Neural cell (in vitro differentiated cells): ENCODE measurements around the gene SDSL. TPM values are rescaled to one million over a fixed set of nuclear protein-coding genes. Genes with fewer than 3 reads are reported as not detected.

Experiments
- H2AFZ ChIP-seq: fragments of 200-600, 300-800 bp; sonication (generic), shearing (Covaris generic); 2 replicates; pipeline ENCODE4 v1.6.0; 2014; ENCODE audit warnings: low read depth, mild to moderate bottlenecking, antibody characterized with exemption, low read length, moderate library complexity
- H3F3A ChIP-seq: fragments of 200-600 bp; shearing (Covaris generic); 2 replicates; pipeline ENCODE4 v1.6.1; 2016; ENCODE audit warnings: mild to moderate bottlenecking, moderate library complexity, mixed read lengths, antibody characterized with exemption, low read length; ENCODE audit not compliant: insufficient read depth, poor library complexity, severe bottlenecking
- H3K27ac ChIP-seq: fragments of 200-600, 300-800 bp; sonication (generic), shearing (Covaris generic); 2 replicates; pipeline ENCODE4 v1.5.1; 2014; ENCODE audit warnings: mild to moderate bottlenecking, low read length, moderate library complexity
- H3K27me3 ChIP-seq: fragments of 300-800, 200-600 bp; sonication (generic), shearing (Covaris generic); 2 replicates; pipeline ENCODE4 v1.6.0; 2014; ENCODE audit warnings: mild to moderate bottlenecking, low read depth, low read length, moderate library complexity; ENCODE audit not compliant: insufficient read depth
- H3K36me3 ChIP-seq: fragments of 300-800, 200-600 bp; sonication (generic), shearing (Covaris generic); 2 replicates; pipeline ENCODE4 v1.5.1; 2014; ENCODE audit warnings: mild to moderate bottlenecking, antibody characterized with exemption, low read length, moderate library complexity; ENCODE audit not compliant: insufficient read depth
- H3K4me2 ChIP-seq: fragments of 300-800, 200-600 bp; sonication (generic), shearing (Covaris generic); 2 replicates; pipeline ENCODE4 v1.6.0; 2014; ENCODE audit warnings: mild to moderate bottlenecking, low read length
- H3K4me3 ChIP-seq: fragments of 300-800, 200-600 bp; sonication (generic), shearing (Covaris generic); 2 replicates; pipeline ENCODE4 v1.5.1; 2014; ENCODE audit warnings: mild to moderate bottlenecking, low read length, moderate library complexity
- H3K79me2 ChIP-seq: fragments of 200-600 bp; shearing (Covaris generic); replicated peaks from 2 replicates; pipeline ENCODE4 v1.6.0; 2014; ENCODE audit warnings: mild to moderate bottlenecking, low read length, moderate library complexity; ENCODE audit not compliant: insufficient read depth
- H3K9ac ChIP-seq: fragments of 300-800, 200-600 bp; sonication (generic), shearing (Covaris generic); 2 replicates; pipeline ENCODE4 v1.6.1; 2016; ENCODE audit warnings: mild to moderate bottlenecking, low read length, mixed read lengths
- H3K9me2 ChIP-seq: fragments of 200-600 bp; shearing (Covaris generic); 2 replicates; pipeline ENCODE4 v1.6.1; 2016; ENCODE audit warnings: mild to moderate bottlenecking, low read length, mixed read lengths; ENCODE audit not compliant: insufficient read depth
- H3K9me3 ChIP-seq: fragments of 200-600, 300-800 bp; sonication (generic), shearing (Covaris generic); 2 replicates; pipeline ENCODE4 v1.6.1; 2016; ENCODE audit warnings: mild to moderate bottlenecking, mixed run types, low read length, moderate library complexity, mixed read lengths
- H4K20me1 ChIP-seq: fragments of 200-600 bp; shearing (Covaris generic); 2 replicates; pipeline ENCODE4 v1.6.1; 2016; ENCODE audit warnings: mild to moderate bottlenecking, mixed run types; ENCODE audit not compliant: insufficient read depth
- EP300 ChIP-seq: fragments of 450-650 bp; conservative IDR thresholded peaks from 2 replicates; pipeline ENCODE4 v1.6.1; 2014; ENCODE audit warnings: antibody characterized with exemption, mild to moderate bottlenecking, moderate library complexity; ENCODE audit not compliant: poor library complexity, severe bottlenecking
- EZH2 ChIP-seq: fragments of 200-600, 300-800 bp; shearing (Covaris generic), sonication (generic); IDR thresholded peaks from 2 replicates; pipeline ENCODE4 v1.6.1; 2014; ENCODE audit warnings: antibody characterized with exemption, low read length, borderline replicate concordance, mild to moderate bottlenecking; ENCODE audit not compliant: insufficient read depth, poor library complexity, severe bottlenecking
- MXI1 ChIP-seq: fragments of 450-650 bp; conservative IDR thresholded peaks from 2 replicates; pipeline ENCODE4 v1.6.1; 2014; ENCODE audit warnings: antibody characterized with exemption, mild to moderate bottlenecking; ENCODE audit not compliant: poor library complexity, severe bottlenecking
- POLR2AphosphoS5 ChIP-seq: IDR thresholded peaks from 2 replicates; pipeline ENCODE4 v1.6.1; 2012
- RAD21 ChIP-seq: fragments of 450-650 bp; conservative IDR thresholded peaks from 2 replicates; pipeline ENCODE4 v1.6.1; 2014; ENCODE audit warnings: antibody characterized with exemption, mild to moderate bottlenecking, moderate library complexity
- SMC3 ChIP-seq: fragments of 450-650 bp; conservative IDR thresholded peaks from 2 replicates; pipeline ENCODE4 v1.6.1; 2014; ENCODE audit warnings: antibody characterized with exemption, mild to moderate bottlenecking, moderate library complexity; ENCODE audit not compliant: poor library complexity
- TAF1 ChIP-seq: IDR thresholded peaks from 2 replicates; pipeline ENCODE4 v1.6.1; 2012; ENCODE audit warnings: low read depth
- polyA plus RNA-seq: library from polyadenylated mRNA; depleted of rRNA; stranded (reverse); fragments of >200 nt; gene quantifications from 2 replicates; pipeline ENCODE4 v1.2.3, GENCODE V29; 2014
- TF ChIP-seq, protein P1 (sequence below): fragments of 450-650 bp; IDR thresholded peaks from 2 replicates; pipeline ENCODE4 v1.5.1; 2014; ENCODE audit warnings: antibody characterized with exemption, mild to moderate bottlenecking, moderate library complexity; ENCODE audit not compliant: poor library complexity, severe bottlenecking
- TF ChIP-seq, protein P2 (sequence below): IDR thresholded peaks from 2 replicates; pipeline ENCODE4 v1.6.1; 2012; ENCODE audit warnings: borderline replicate concordance

SDSL gene
- polyA plus RNA-seq, 1 donor from 2014 or later, result 2.7 TPM

DNA sequence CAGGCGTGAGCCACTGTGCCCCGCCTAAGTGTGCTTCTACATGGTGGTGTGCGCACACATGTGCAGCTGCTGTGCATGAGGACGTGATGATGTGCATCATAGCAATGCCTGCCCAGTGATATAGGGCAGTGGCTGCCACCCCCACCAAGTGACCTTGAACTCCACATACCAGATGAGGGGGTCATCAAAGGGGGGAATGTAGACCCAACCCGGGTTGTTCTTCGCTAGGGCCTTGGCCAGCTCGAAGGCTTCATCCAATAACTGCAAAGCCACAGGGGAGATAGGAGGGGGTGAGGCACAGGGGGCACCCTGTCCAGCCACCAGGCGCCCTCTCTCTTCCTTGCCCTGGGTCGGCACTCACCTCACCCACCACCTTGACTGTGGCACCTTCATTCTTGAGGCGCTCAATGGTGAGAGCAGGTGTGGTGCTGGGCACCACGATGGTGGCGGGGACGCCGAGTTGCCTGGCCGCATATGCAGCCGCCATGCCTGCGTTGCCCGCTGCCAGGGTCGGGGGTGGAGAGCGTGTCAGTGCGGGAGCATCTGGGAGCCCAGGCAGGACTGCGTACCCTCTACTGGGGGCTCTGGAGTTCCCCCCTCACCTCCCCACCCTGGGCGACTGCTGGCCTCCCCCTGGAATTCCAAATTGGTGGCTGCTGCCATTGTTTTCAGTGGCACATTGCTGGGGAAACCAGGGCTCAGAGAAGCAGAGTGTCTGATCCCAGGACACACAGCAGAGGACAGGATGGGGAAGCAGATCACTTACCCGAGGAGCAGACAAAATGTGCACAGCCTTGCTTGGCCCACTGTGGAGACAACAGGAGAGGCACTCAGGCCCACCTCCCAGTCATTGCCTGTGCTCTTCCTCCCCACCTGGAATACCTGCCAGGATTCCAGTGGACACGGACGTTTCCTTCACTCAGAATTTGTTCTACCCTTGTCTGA lies 23.6 kb upstream of the SDSL start:
- Histone ChIP-seq H3K4me3 (no peak overlapping the region), H3K36me3 (no peaks in the 10 kb centered on the region), H3K4me2 (no peak overlapping the region), H3K9me2 (no peaks in the 10 kb centered on the region), H3K9me3 (no peaks in the 10 kb centered on the region), H4K20me1 (no peaks in the 10 kb centered on the region), H3K9ac (no peak overlapping the region), H3K27me3 (no peaks in the 10 kb centered on the region), H3K27ac (no peak overlapping the region), H3F3A (no peaks in the 10 kb centered on the region), H2AFZ (no peak overlapping the region), H3K79me2 (no peaks in the 10 kb centered on the region)
- TF ChIP-seq TAF1, result no peak
- no peak for TF ChIP-seq POLR2AphosphoS5
- TF ChIP-seq, protein P1, sequence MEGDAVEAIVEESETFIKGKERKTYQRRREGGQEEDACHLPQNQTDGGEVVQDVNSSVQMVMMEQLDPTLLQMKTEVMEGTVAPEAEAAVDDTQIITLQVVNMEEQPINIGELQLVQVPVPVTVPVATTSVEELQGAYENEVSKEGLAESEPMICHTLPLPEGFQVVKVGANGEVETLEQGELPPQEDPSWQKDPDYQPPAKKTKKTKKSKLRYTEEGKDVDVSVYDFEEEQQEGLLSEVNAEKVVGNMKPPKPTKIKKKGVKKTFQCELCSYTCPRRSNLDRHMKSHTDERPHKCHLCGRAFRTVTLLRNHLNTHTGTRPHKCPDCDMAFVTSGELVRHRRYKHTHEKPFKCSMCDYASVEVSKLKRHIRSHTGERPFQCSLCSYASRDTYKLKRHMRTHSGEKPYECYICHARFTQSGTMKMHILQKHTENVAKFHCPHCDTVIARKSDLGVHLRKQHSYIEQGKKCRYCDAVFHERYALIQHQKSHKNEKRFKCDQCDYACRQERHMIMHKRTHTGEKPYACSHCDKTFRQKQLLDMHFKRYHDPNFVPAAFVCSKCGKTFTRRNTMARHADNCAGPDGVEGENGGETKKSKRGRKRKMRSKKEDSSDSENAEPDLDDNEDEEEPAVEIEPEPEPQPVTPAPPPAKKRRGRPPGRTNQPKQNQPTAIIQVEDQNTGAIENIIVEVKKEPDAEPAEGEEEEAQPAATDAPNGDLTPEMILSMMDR, result no peak
- no peak for TF ChIP-seq EP300

- Histone ChIP-seq H3K9me3 (no peaks in the 10 kb centered on the region), H3K4me2 (no peak overlapping the region), H3K79me2 (no peaks in the 10 kb centered on the region), H2AFZ (no peak overlapping the region), H3K9me2 (no peaks in the 10 kb centered on the region), H3K4me3 (no peak overlapping the region), H3F3A (no peaks in the 10 kb centered on the region), H3K36me3 (no peaks in the 10 kb centered on the region), H3K27me3 (no peaks in the 10 kb centered on the region), H3K9ac (no peak overlapping the region), H3K27ac (no peak overlapping the region), H4K20me1 (no peaks in the 10 kb centered on the region)
- TF ChIP-seq, protein P1, result no peak
- TF ChIP-seq, protein P2, sequence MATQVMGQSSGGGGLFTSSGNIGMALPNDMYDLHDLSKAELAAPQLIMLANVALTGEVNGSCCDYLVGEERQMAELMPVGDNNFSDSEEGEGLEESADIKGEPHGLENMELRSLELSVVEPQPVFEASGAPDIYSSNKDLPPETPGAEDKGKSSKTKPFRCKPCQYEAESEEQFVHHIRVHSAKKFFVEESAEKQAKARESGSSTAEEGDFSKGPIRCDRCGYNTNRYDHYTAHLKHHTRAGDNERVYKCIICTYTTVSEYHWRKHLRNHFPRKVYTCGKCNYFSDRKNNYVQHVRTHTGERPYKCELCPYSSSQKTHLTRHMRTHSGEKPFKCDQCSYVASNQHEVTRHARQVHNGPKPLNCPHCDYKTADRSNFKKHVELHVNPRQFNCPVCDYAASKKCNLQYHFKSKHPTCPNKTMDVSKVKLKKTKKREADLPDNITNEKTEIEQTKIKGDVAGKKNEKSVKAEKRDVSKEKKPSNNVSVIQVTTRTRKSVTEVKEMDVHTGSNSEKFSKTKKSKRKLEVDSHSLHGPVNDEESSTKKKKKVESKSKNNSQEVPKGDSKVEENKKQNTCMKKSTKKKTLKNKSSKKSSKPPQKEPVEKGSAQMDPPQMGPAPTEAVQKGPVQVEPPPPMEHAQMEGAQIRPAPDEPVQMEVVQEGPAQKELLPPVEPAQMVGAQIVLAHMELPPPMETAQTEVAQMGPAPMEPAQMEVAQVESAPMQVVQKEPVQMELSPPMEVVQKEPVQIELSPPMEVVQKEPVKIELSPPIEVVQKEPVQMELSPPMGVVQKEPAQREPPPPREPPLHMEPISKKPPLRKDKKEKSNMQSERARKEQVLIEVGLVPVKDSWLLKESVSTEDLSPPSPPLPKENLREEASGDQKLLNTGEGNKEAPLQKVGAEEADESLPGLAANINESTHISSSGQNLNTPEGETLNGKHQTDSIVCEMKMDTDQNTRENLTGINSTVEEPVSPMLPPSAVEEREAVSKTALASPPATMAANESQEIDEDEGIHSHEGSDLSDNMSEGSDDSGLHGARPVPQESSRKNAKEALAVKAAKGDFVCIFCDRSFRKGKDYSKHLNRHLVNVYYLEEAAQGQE, result no peak
- TF ChIP-seq SMC3 (no peak), MXI1 (no peak), RAD21 (no peak), EP300 (no peak), TAF1 (no peak), EZH2 (no peak), POLR2AphosphoS5 (no peak)
Observed at GRCh38 chr12:113399490-113399889, 22.7 kb upstream of the SDSL start.
